NOMO-1 treated with dmso at 0.1 percent for 144 hours (cell line): ENCODE data around the gene SLC35B2.
"Not testable (repeated sequence)": the region's sequence is repeated elsewhere in the genome, so short reads cannot be mapped to it uniquely, and the experiment has no call there.

ENCODE experiments used
- DNase-seq: peaks from one replicate; lab custom pipeline; 2025; ENCODE audit not compliant: unreplicated experiment; lab: John Stamatoyannopoulos, UW

Gene SLC35B2

GRCh38 chr6:44237021-44237812 lies 20.1 kb downstream of the SLC35B2 start:
- DNase-seq: peak; percentile 81

- DNase-seq: no peak
These were observed 21.3 kb downstream of the SLC35B2 start for GRCh38 chr6:44235891-44236516.

DNA sequence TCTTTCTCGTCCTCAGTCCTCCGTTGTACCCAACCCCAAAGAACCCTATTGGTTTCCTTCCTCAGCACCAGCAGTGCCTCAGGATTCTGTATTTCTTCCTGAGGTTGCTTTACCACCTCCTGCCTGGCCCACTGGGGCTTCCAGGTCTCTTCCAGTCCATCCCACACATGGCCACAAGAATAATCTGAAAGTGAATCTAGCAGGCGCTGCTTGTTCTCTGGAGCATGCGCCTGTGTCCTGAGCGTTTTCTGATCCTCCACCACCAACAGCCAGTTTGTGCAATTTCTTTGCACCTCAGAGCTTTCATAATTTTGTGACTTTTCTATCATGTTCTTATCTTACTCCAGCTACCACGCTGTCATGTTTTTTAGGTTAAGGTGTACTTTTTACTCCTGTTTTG lies 22.1 kb downstream of the SLC35B2 start:
- DNase-seq: no peak

- DNase-seq: no peak
These were observed 23.0 kb downstream of the SLC35B2 start for GRCh38 chr6:44234101-44235025.

DNA sequence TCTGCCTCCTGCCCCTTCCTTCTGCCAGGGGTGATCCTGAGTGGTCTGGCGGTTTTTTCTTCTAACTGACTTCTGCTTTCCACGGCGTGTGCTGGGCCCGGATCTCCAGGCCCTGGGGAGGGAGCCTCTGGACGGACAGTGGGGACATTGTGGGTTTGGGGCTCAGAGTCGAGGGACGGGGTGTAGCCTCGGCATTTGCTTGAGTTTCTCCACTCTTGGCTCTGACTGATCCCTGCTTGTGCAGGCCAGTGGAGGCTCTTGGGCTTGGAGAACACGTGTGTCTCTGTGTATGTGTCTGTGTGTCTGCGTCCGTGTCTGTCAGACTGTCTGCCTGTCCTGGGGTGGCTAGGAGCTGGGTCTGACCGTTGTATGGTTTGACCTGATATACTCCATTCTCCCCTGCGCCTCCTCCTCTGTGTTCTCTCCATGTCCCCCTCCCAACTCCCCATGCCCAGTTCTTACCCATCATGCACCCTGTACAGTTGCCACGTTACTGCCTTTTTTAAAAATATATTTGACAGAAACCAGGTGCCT lies 23.7 kb downstream of the SLC35B2 start:
- DNase-seq: no peak

GRCh38 chr6:44232676-44233566 lies 24.4 kb downstream of the SLC35B2 start:
- no peak for DNase-seq

DNA sequence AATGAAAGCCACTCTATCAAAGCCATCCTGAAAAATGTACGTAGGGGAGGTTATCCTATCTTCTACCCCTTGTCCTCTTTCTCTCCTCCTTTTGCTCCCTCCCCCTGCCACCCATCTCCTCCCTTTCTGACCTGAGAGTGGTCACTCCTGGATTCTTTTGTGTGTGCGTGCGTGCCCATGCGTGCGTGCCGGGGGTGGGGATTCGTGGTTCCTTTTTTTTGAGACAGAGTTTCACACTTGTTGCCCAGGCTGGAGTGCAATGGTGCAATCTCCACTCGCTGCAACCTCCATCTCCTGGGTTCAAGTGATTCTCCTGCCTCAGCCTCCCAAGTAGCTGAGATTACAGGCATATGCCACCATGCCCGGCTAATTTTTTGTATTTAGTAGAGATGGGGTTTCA lies 25.9 kb downstream of the SLC35B2 start:
- DNase-seq: not testable (repeated sequence)

DNA sequence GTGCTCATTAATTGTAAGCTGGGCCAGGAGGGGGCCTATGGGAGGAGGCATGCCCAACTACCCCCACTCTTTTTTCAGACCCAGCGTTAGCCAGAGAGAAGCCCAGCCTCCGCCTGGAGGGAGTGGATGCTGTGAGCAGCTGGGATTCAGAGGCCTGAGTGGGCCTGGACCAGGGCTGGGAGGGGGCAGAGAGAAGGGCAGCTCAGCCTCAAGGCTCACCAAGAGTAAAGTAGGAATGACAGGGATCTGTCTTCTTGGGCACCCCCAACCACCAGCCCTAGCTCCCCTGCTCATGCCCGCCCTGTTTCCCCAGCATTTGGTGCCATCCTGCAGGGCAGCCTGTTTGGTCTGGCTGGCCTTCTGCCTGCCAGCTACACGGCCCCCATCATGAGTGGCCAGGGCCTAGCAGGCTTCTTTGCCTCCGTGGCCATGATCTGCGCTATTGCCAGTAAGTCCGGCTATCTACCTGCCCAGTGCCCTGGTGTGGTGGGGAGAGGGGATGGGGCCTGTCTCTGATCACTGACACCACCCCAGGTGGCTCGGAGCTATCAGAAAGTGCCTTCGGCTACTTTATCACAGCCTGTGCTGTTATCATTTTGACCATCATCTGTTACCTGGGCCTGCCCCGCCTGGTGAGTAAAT lies 27.2 kb downstream of the SLC35B2 start:
- DNase-seq: no peak

GRCh38 chr6:44229376-44230033 lies 27.8 kb downstream of the SLC35B2 start:
- no peak for DNase-seq

DNA sequence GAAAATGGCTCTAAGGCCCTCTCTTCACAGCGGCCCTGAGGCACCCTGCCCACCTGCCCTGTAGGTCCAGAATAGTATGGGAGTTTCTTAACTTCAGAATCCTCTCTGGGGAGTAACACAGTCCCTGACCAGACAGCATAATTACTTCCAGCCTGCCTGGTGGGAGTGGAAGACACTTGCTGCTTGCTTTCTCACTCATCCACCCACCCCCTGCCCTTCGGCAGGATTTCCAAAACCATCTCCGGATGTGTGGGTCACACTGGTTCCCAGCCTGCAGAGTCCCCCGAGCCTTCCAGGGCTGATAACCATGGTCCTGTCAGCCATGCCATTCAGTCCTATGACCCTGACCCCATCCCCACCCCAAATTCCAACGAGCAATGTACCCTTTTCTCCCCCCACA lies 28.5 kb downstream of the SLC35B2 start:
- DNase-seq: no peak

DNA sequence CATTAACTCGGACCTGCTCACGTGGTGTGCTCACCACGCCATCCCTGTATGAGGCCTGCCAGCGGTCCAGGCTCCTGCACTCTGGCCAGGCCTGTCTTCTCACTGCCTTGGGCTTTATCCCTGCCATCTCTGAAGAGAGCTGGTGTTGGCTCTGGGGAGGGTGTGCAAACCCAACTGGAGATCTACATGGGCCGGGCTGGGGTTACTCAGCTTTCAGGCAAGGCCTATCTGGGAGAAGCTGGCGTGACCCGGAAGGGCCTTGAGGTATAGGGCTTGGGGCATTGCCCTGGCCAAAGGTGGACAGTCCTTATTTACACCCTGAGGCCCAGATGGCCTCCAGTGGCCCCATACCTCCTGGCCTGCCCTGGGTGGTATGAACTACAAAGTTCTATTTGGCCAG lies 28.9 kb downstream of the SLC35B2 start:
- DNase-seq: no peak

- DNase-seq: no peak
These were observed 29.3 kb downstream of the SLC35B2 start for GRCh38 chr6:44228031-44228430.

DNA sequence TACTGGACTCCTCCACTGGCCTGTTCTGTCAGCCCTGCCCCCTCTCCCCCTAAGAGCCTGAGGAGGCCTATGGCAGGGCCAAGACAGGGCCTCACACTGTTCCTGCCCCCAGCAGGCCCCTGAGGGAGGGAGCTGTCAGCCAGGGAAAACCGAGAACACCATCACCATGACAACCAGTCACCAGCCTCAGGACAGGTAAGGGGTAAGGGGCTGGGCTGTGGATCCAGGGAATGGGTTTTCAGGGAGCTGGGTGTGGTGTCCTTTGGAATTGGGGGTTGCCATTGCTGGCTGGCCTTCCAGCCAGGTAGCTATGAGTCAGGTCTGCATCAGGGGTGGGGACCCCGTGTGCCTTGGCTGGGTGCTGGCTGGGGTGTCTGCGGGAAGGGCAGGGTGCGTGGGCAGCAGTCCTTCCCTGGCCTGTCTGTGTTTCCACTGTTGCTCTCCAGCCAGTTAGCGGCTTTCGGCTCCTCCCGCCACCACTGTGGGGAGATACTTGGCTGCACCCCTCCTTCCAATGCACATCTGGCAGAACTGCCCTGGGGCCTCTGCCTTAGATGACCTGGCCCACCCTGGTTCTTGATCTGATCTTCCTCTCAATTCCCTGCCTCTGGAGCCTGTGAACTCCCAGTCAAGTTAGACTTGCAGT lies 30.1 kb downstream of the SLC35B2 start:
- DNase-seq: no peak

DNA sequence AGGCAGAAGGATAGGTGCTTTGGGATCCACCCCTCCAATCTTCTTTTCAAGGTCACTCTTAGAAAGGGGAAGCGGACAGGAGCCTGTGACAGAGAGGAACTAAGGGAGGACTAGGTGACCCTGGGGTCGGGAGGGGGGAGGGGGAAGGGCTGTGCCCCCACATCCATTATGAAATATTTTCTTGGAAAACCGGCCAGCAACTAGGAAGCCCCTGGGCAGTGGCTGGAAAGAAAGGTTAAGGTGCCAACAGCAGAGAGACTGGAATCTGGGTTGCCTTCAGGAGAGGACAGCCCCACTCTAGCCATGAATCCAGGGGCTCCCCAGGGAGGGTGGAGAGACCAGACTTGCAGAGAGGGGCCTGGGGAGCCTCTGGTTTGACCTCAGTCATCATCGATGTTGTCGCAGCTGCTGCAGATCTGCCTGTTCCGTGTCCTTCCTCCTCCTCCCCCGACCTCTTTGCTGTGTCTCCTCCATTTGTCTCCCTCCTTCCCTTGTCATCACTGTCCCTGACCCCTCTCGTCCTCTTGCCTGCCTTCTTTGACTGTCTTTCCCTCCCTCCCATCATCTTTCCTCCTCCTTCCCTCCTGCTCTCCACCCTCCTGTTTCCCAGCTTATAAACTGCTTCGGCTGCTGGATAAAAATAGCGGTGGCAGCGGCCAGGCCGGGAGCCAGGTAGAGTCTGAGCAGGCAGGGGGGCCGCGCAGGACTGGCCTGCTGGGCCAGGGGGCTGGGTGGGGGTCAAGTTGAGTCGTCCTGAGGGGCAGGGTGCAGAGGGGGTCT lies 30.8 kb downstream of the SLC35B2 start:
- DNase-seq: peak; percentile 18

DNA sequence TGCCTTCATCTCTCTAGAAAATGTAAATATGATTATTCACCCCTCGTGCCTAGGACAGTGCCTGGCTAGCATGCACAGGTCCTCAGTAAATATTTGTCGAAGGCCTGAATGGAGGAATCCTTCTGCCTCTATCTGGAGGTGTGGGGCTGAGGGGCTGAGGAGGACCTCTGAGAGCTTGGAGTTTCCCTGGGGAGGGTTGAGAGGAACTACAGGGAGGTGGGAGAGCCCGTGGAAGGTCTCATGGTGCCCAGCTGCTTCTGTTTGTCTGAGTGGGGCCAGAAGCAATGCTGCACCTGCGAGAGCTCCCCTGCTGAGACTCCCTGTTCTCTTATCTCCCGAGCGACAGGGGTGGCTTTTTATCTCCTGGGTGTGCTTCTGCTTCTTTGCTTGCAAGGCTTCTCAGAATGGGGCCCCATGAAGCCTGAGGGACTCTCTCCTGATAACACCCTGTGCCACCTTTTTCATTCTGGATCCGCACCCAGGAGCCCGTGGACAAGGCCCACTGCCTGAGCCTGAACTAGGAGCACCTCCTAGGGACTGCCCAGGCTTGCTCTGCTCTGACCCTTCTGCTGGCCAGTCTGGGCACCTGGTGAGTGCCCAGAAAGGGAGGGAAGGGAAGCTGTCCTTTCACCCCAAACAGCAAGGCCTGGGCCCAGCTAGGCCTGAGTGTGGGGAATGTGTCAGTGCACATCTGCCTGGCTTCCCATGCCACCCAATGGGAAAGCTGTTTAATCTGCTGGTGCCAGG lies 31.6 kb downstream of the SLC35B2 start:
- no peak for DNase-seq

GRCh38 chr6:44224965-44225305 lies 32.4 kb downstream of the SLC35B2 start:
- DNase-seq: no peak
